ENCODE results near the gene MDGA2.

- TF ChIP-seq EZH2 (IDR thresholded peaks at IDR 0.05; ENCODE audit: low read length, missing control alignments) (no peak), CTCF (conservative IDR thresholded peaks at IDR 0.05 in 1 of 2, IDR thresholded peaks at IDR 0.05 in 1 of 2; ENCODE audit: low read depth in 1 of 2, low read length in 2 of 2) (no peak)
Observed at GRCh38 chr14:47596860-47597259, 78.5 kb downstream of the MDGA2 start.
